SKM-1 (cell line): ENCODE measurements around the gene C2orf80.
"Not testable (repeated sequence)": the region's sequence is repeated elsewhere in the genome, so short reads cannot be mapped to it uniquely, and the experiment has no call there.

Experiments used
- DNase-seq: peaks from one replicate; lab custom pipeline; 2025; ENCODE audit not compliant: unreplicated experiment; lab: John Stamatoyannopoulos, UW

C2orf80 gene

GRCh38 chr2:208182835-208183234 is 7.0 kb downstream of the C2orf80 start:
- no peak for DNase-seq

- no peak for DNase-seq
Observed at GRCh38 chr2:208179028-208179609, 10.7 kb downstream of the C2orf80 start.

DNA sequence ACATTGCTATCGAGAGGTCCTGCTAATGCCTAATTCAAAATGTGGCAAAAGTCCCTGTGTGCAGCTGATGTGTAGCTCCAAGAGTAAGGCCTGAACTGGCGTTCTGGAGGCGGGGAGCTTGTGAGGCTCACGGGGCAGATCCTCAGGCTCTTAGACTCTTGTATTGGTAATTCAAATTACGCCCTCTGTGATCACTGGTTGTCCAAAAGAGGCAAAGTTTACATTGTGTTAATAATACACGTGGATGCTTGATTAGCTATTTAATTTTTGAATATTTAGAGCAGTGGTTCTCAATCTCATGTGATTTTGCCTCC is 14.0 kb downstream of the C2orf80 start:
- no peak for DNase-seq

GRCh38 chr2:208175069-208175839 is 14.6 kb downstream of the C2orf80 start:
- peak; percentile 16 for DNase-seq

DNA sequence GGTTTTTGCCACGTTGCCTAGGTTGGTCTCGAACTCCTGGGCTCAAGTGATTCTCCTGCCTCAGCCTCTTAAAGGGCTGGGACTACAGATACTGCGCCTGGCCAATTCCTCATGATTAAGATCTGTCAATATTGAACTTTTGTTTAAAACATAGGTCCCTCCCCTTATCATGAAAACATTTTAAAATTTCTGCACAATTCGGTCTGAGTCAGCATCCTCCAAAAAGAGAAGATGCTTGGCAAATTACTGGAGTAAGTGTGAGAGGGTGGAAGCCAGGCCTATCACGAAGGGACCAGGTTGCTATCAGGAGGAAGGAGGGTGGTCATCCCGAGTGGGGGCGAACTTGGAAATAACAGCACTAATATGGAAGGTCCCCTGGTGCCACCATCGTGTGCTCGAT is 15.7 kb downstream of the C2orf80 start:
- no peak for DNase-seq

- peak; percentile 68 for DNase-seq
Observed at GRCh38 chr2:208172125-208172524, 17.7 kb downstream of the C2orf80 start.

- no peak for DNase-seq
Observed at GRCh38 chr2:208164951-208165755, 24.7 kb downstream of the C2orf80 start.

- DNase-seq = no peak
Observed at GRCh38 chr2:208163489-208163888, 26.3 kb downstream of the C2orf80 start, which contains the start of gene CRYGA. Gene CRYGA (minus strand): TSS chr2:208163589. CDS start chr2:208163556, 33 bp downstream.

DNA sequence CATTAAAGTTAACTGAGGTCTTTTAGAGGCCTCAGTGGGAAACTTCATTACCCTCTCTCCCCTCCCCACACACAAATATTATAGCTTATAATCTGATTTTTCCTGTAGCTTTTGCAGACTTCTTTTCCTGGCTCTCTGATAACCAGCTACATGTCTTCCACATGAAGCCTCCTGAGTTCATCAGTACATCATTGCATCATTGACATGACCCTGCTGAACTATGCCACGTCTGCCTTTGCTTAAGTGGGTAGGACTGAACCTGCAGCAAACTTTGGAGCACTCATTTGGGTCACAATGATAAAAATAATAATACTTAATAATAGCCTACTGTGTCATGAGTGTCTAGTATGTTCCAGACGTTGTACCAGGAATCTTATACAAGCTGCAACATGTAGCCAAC is 33.4 kb downstream of the C2orf80 start:
- no peak for DNase-seq

DNA sequence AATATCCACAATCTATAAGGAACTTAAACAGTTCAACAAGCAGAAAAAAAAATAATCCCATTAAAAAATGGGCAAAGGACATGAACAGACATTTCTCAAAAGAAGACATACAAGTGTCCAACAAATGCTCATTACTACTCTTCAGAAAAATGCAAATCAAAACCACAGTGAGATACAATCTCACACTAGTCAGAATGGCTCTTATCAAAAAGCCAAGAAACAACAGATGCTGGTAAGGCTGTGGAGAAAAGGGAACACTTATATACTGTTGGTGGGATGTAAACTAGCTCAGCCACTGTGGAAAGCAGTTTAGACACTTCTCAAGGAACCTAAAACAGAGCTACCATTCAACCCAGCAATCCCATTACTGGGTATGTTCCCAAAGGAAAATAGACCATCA is 36.7 kb downstream of the C2orf80 start:
- DNase-seq = no peak

GRCh38 chr2:208150956-208151355 is 38.9 kb downstream of the C2orf80 start:
- DNase-seq = peak; percentile 55

DNA sequence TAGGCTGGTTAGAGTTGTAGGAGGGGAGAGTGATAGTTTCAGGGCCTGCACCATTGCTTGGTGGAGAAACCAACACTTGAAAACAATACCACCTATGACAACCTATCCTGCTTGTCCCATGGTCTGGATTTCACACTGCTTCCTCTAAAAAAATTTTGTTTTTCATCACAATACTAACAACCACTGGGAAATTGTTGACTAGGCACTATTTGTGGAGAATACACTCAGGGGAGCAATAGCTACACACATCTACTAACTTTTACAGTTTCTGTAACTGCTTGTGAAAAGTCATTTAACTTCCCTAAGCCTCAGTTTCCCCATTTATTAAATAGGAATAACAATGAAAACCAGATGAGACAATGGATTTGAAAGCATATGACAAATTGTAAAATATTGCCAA is 39.7 kb downstream of the C2orf80 start:
- no peak for DNase-seq

- no peak for DNase-seq
Observed at GRCh38 chr2:208148803-208149202, 41.0 kb downstream of the C2orf80 start.

GRCh38 chr2:208147759-208148158 is 42.1 kb downstream of the C2orf80 start:
- no peak for DNase-seq

DNA sequence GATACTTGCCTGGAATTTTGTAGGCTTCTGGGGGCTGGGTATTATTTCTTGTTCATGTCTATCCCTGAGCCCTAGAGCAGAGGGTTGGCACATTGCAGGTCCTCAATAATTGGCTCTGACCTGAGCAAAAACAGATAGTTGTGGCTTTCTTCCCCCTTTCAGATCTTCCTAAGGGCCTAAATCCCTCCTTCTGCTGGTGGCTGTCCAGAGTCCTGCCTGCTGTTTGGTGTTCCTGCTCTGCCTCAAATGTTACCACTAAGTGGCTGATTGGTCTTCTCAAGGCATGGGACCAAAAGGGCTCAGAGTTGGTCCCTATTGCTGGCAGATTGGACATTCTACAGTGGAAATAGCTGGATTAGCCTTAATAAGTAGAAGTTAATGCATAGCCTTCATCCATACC is 42.8 kb downstream of the C2orf80 start:
- no peak for DNase-seq

DNA sequence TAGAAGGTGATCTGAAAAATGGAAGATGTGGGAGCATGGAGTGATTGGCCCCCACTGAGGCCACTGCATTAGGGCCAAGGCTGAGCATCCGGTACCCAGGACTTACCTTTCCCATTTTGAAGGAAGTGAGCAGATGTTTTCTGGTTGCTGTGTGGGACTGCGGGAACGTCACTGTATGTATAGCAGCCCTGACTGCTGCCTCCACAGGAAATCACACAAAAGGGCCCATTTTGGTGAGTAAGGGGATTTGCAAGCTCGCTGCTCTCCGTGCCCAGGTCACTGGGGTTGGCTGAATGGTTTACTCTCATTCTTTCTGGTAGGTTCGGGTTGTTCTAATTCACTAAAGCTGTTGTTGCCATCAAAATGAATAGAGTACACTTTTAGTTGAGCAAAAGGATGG is 43.8 kb downstream of the C2orf80 start, which contains the start of gene CRYGB:
Gene CRYGB (minus strand): TSS at position 153 of the 400 bp plus-strand sequence. CDS start 38 bp downstream, at position 115.
- no peak for DNase-seq

- DNase-seq = no peak
Observed at GRCh38 chr2:208142925-208143799, 46.7 kb downstream of the C2orf80 start.

DNA sequence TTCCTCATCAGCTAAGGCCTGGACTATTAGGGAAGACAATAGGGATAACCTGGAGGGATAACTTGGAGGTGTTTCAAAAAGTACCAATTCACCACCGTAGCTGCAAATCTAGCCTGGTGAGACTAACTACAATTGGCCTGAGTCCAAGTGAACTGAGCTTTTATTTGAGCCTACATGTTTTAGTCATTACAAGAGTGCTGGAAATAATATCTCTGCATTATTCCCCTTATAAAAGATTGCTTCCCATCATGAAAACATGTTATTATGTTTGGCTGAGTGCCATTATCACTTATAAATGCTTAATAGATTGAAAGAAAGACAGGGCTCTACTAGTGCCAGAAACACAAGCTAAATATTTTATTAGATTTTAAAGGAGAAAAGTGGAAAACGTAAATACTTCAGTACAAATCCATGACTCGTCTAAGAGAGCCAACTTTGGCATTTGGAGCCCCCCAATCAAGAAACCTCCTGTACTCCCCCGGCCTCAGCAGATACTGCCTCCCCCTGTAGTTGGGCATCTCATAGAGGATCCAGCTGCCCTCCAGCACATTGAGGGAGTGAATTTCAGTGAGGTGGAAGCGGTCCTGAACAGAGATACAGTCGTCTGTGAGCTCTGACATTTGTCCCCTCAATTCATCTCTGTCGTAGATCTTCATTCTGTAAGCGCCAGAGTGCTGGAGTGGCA is 47.4 kb downstream of the C2orf80 start:
- DNase-seq = no peak

GRCh38 chr2:208139447-208139846 is 50.4 kb downstream of the C2orf80 start:
- no peak for DNase-seq

DNA sequence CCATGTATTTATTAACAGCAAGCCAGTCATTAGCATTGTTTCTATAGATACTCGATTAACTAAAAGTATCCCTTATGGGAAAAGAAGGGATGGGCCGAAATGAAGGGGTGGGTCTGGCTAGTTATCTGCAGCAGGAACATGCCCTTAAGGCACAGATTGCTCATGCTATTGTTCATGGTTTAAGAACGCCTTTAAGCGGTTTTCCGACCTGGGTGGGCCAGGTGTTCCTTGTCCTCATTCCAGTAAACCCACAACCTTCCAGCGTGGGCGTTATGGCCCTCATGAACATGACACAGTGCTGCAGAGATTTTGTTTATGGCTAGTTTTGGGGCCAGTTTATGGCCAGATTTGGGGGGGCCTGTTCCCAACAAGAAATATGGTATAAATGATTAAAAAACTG is 51.5 kb downstream of the C2orf80 start:
- DNase-seq = not testable (repeated sequence)
